Keratinocyte (primary cell): Measurements from ENCODE around the gene MICU2. TPM values are rescaled to one million over a fixed set of nuclear protein-coding genes. Genes with fewer than 3 reads are reported as not detected.

ENCODE experiments used
- DNase-seq: peaks from one replicate; pipeline ENCODE4 v3.0.0-alpha.2; 2011; ENCODE audit warnings: low read depth, missing footprints, low spot score
- FAIRE-seq: peaks from 2 replicates; lab custom pipeline; 2011; peaks lifted over from hg19 to GRCh38; lab: Jason Lieb, UNC
- H2AFZ ChIP-seq: 2 replicates; pipeline ENCODE4 v1.6.0; 2012; ENCODE audit warnings: low read length, control low read depth, inconsistent platforms; ENCODE audit not compliant: control insufficient read depth
- H3K27ac ChIP-seq: 2 replicates; pipeline ENCODE4 v1.5.1; 2011; ENCODE audit warnings: low read length; ENCODE audit not compliant: control insufficient read depth, insufficient read depth
- H3K27me3 ChIP-seq: 3 replicates; pipeline ENCODE4 v1.6.0; 2011; ENCODE audit warnings: low read length; ENCODE audit not compliant: control insufficient read depth, insufficient read depth; ENCODE audit errors: extremely low read depth
- H3K36me3 ChIP-seq, 2 experiments: 2 replicates in 1 of 2; 3 replicates in 1 of 2; pipeline ENCODE4 v1.5.1; 2011; ENCODE audit warnings: low read length in 2 of 2, mild to moderate bottlenecking in 1 of 2; ENCODE audit not compliant: control insufficient read depth in 2 of 2, insufficient read depth in 2 of 2; ENCODE audit errors: extremely low read depth in 1 of 2
- H3K4me1 ChIP-seq: 3 replicates; pipeline ENCODE4 v1.5.1; 2011; ENCODE audit warnings: low read length; ENCODE audit not compliant: control insufficient read depth, insufficient read depth; ENCODE audit errors: extremely low read depth
- H3K4me2 ChIP-seq: 3 replicates; pipeline ENCODE4 v1.6.0; 2011; ENCODE audit warnings: low read depth, low read length; ENCODE audit not compliant: control insufficient read depth, insufficient read depth; ENCODE audit errors: extremely low read depth
- H3K4me3 ChIP-seq, 3 experiments: fragments of 200-600 bp in 1 of 3; sonication (generic) in 1 of 3; 2 replicates in 2 of 3; 3 replicates in 1 of 3; pipeline ENCODE4 v1.5.1; 2011 to 2016; ENCODE audit warnings: low read length in 3 of 3, mild to moderate bottlenecking in 3 of 3, control low read depth in 2 of 3, inconsistent platforms in 1 of 3, low read depth in 1 of 3, mixed read lengths in 1 of 3, mixed run types in 1 of 3, moderate library complexity in 1 of 3; ENCODE audit not compliant: control insufficient read depth in 2 of 3, insufficient read depth in 2 of 3; ENCODE audit errors: extremely low read depth in 1 of 3
- H3K79me2 ChIP-seq: 2 replicates; pipeline ENCODE4 v1.6.0; 2012; ENCODE audit warnings: low read length; ENCODE audit not compliant: control insufficient read depth, insufficient read depth
- H3K9ac ChIP-seq: 3 replicates; pipeline ENCODE4 v1.6.0; 2011; ENCODE audit warnings: low read length; ENCODE audit not compliant: control insufficient read depth, insufficient read depth; ENCODE audit errors: extremely low read depth
- H3K9me1 ChIP-seq: 3 replicates; pipeline ENCODE4 v1.6.0; 2011; ENCODE audit warnings: low read length; ENCODE audit not compliant: control insufficient read depth, insufficient read depth; ENCODE audit errors: extremely low read depth
- H3K9me3 ChIP-seq: 2 replicates; pipeline ENCODE4 v1.5.1; 2012; ENCODE audit warnings: low read depth, low read length; ENCODE audit not compliant: control insufficient read depth
- H4K20me1 ChIP-seq: 3 replicates; pipeline ENCODE4 v1.6.0; 2011; ENCODE audit warnings: low read length; ENCODE audit not compliant: control insufficient read depth, insufficient read depth; ENCODE audit errors: extremely low read depth
- EZH2 ChIP-seq: IDR thresholded peaks from one replicate; pipeline ENCODE4 v1.6.1; 2012; ENCODE audit warnings: inconsistent platforms, mild to moderate bottlenecking, low read length, moderate library complexity
- dilution Hi-C: fragments of 300-500 bp; cut with MboI; formaldehyde crosslinking; loops from one replicate; pipeline ENCODE4 v1.7.0; 2020; ENCODE audit warnings: low sequenced_read_pairs; ENCODE audit not compliant: extremely low pct_ligation_motif_present
- polyA plus RNA-seq, 5 experiments: library from polyadenylated mRNA; depleted of rRNA in 3 of 5; stranded (reverse) in 3 of 5; stranded (forward) in 1 of 5; unstranded in 1 of 5; fragments of >200 nt; gene quantifications; 1 replicate in 1 of 5; 2 replicates in 3 of 5; 3 replicates in 1 of 5; pipeline versions ENCODE4 v1.2.1 to v1.2.3, GENCODE V29; 2011 to 2012; ENCODE audit warnings: missing spikeins in 2 of 5, low read depth in 1 of 5, low replicate concordance in 1 of 5
- TF ChIP-seq, protein P1 (sequence below), 3 experiments: IDR thresholded peaks in 1 of 3; conservative IDR thresholded peaks in 1 of 3; optimal IDR thresholded peaks in 1 of 3; 2 replicates in 2 of 3; 3 replicates in 1 of 3; pipeline versions ENCODE3 to v1.5.1; 2011; ENCODE audit warnings: low read length in 3 of 3, mild to moderate bottlenecking in 3 of 3, moderate library complexity in 2 of 3, control low read depth in 1 of 3, inconsistent platforms in 1 of 3; ENCODE audit not compliant: insufficient read depth in 2 of 3; ENCODE audit errors: extremely low read depth in 1 of 3

Gene MICU2
- polyA plus RNA-seq, 1 donor (not counting 4 experiments of a cell fraction or from before 2014, with no cell fraction given), result 42.9 TPM

DNA sequence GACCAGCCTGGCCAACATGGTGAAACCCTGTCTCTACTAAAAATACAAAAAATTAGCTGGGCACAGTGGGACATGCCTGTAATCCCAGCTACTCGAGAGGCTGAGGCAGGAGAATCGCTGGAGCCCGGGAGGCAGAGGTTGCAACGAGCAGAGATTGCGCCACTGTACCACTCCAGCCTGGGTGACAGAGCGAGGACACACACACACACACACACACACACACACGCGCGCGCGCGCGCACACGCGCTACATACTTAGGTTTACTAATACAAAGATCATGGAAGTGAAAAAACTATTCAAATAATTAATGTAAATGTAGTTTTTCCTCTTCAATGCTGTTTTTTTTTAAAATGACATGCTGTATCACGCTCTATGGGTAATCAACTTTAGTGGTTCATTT, 86.4 kb downstream of the MICU2 start:
- Histone ChIP-seq H3K4me2 (no peak overlapping the region), H3K9me3 (no peaks in the 10 kb centered on the region), H3K9ac (no peak overlapping the region), H4K20me1 (no peaks in the 10 kb centered on the region), H3K4me3 (no peak overlapping the region), H3K27me3 (no peaks in the 10 kb centered on the region), H3K79me2 (no peaks in the 10 kb centered on the region), H3K27ac (no peak overlapping the region), H3K36me3 (no peaks in the 10 kb centered on the region), H3K4me1 (no peaks in the 10 kb centered on the region), H2AFZ (no peak overlapping the region), H3K9me1 (no peaks in the 10 kb centered on the region)
- dilution Hi-C loops, result no loop called here
- TF ChIP-seq EZH2, result no peak
- TF ChIP-seq, protein P1, sequence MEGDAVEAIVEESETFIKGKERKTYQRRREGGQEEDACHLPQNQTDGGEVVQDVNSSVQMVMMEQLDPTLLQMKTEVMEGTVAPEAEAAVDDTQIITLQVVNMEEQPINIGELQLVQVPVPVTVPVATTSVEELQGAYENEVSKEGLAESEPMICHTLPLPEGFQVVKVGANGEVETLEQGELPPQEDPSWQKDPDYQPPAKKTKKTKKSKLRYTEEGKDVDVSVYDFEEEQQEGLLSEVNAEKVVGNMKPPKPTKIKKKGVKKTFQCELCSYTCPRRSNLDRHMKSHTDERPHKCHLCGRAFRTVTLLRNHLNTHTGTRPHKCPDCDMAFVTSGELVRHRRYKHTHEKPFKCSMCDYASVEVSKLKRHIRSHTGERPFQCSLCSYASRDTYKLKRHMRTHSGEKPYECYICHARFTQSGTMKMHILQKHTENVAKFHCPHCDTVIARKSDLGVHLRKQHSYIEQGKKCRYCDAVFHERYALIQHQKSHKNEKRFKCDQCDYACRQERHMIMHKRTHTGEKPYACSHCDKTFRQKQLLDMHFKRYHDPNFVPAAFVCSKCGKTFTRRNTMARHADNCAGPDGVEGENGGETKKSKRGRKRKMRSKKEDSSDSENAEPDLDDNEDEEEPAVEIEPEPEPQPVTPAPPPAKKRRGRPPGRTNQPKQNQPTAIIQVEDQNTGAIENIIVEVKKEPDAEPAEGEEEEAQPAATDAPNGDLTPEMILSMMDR (optimal IDR thresholded peaks at IDR 0.05 in 1 of 3, IDR thresholded peaks at IDR 0.05 in 1 of 3, conservative IDR thresholded peaks at IDR 0.05 in 1 of 3; ENCODE audit: extremely low read depth in 1 of 3, insufficient read depth in 2 of 3, low read length in 3 of 3), result no peak
- FAIRE-seq (no peak), DNase-seq (no peak)

DNA sequence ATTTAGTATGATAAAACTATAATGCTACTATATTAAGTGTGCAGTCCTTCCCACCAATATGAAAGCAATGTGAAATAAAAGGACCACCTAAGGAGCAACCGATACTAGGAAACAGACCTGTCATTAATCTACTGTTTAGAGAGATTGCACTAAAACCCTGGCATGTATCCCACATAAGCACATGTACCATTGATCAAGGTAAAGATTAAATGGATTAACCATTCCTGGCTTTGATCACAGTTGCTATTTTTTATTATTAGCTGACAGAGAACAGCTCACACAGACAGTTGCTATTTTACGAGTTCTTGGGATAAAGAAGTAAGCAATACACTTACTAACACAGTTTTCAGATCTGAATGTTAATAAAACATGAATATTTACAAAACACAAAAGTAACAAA, 87.2 kb downstream of the MICU2 start:
- Histone ChIP-seq H3K9ac (no peak overlapping the region), H4K20me1 (no peaks in the 10 kb centered on the region), H3K36me3 (no peaks in the 10 kb centered on the region), H3K9me1 (no peaks in the 10 kb centered on the region), H3K4me2 (no peak overlapping the region), H3K27me3 (no peaks in the 10 kb centered on the region), H3K4me1 (peaks cover 6% of the 10 kb centered on the region), H3K9me3 (no peaks in the 10 kb centered on the region), H3K27ac (no peak overlapping the region), H3K4me3 (no peak overlapping the region), H3K79me2 (no peaks in the 10 kb centered on the region), H2AFZ (no peak overlapping the region)
- dilution Hi-C loops, result no loop called here
- DNase-seq (no peak), FAIRE-seq (no peak)
- TF ChIP-seq, protein P1 (optimal IDR thresholded peaks at IDR 0.05 in 1 of 3, IDR thresholded peaks at IDR 0.05 in 1 of 3, conservative IDR thresholded peaks at IDR 0.05 in 1 of 3; ENCODE audit: extremely low read depth in 1 of 3, insufficient read depth in 2 of 3, low read length in 3 of 3), result no peak
- TF ChIP-seq EZH2, result no peak
